ENCODE data around the gene PLD1.
A peak's percentile ranks its signal among the peaks of the same experiment; 100 is the strongest.

The PLD1 gene

GRCh38 chr3:171792531-171792930 is 17.8 kb downstream of the PLD1 start:
- DNase-seq (ENCODE audit: low read depth) = no peak

GRCh38 chr3:171791692-171792076 is 18.6 kb downstream of the PLD1 start:
- no peak for DNase-seq (ENCODE audit: low read depth)

GRCh38 chr3:171790898-171791691 is 19.2 kb downstream of the PLD1 start:
- DNase-seq (ENCODE audit: low read depth) = no peak

- DNase-seq (ENCODE audit: low read depth) = no peak
These were observed 19.7 kb downstream of the PLD1 start for GRCh38 chr3:171790574-171790897.

GRCh38 chr3:171789759-171790505 is 20.4 kb downstream of the PLD1 start:
- DNase-seq (ENCODE audit: low read depth) = no peak

GRCh38 chr3:171788546-171789351 is 21.5 kb downstream of the PLD1 start:
- no peak for DNase-seq (ENCODE audit: low read depth)

- DNase-seq (ENCODE audit: low read depth) = no peak
These were observed 23.3 kb downstream of the PLD1 start for GRCh38 chr3:171786997-171787396.

GRCh38 chr3:171784937-171785336 is 25.3 kb downstream of the PLD1 start:
- DNase-seq (ENCODE audit: low read depth) = no peak

GRCh38 chr3:171784387-171784786 is 25.9 kb downstream of the PLD1 start:
- no peak for DNase-seq (ENCODE audit: low read depth)

GRCh38 chr3:171783626-171784025 is 26.7 kb downstream of the PLD1 start:
- no peak for DNase-seq (ENCODE audit: low read depth)

- DNase-seq (ENCODE audit: low read depth) = no peak
These were observed 27.2 kb downstream of the PLD1 start for GRCh38 chr3:171783086-171783485.

- DNase-seq (ENCODE audit: low read depth) = no peak
These were observed 27.7 kb downstream of the PLD1 start for GRCh38 chr3:171782617-171783016.

- no peak for DNase-seq (ENCODE audit: low read depth)
These were observed 28.6 kb downstream of the PLD1 start for GRCh38 chr3:171781711-171782127.

- no peak for DNase-seq (ENCODE audit: low read depth)
These were observed 31.8 kb downstream of the PLD1 start for GRCh38 chr3:171778493-171778892.

- no peak for DNase-seq (ENCODE audit: low read depth)
These were observed 32.7 kb downstream of the PLD1 start for GRCh38 chr3:171777596-171777995.

- DNase-seq (ENCODE audit: low read depth) = no peak
These were observed 33.3 kb downstream of the PLD1 start for GRCh38 chr3:171776839-171777583.

- DNase-seq (ENCODE audit: low read depth) = no peak
These were observed 33.9 kb downstream of the PLD1 start for GRCh38 chr3:171776411-171776810.

- no peak for DNase-seq (ENCODE audit: low read depth)
These were observed 34.3 kb downstream of the PLD1 start for GRCh38 chr3:171775943-171776342.

GRCh38 chr3:171774521-171774920 is 35.8 kb downstream of the PLD1 start:
- DNase-seq (ENCODE audit: low read depth) = no peak

GRCh38 chr3:171772427-171773056 is 37.7 kb downstream of the PLD1 start:
- DNase-seq (ENCODE audit: low read depth) = peak; percentile 20
